ENCODE results near the gene OGFOD3. TPM values are rescaled to one million over a fixed set of nuclear protein-coding genes. Genes with fewer than 3 reads are reported as not detected.

Gene OGFOD3
- total RNA-seq, 1 experiment from 2014 or later = 53.6 TPM

- TF ChIP-seq RAD21 (IDR thresholded peaks at IDR 0.05; ENCODE audit: low read depth) (peak; percentile 59), EZH2phosphoT487 (IDR thresholded peaks at IDR 0.05; ENCODE audit: borderline replicate concordance) (no peak), POLR2AphosphoS5 (IDR thresholded peaks at IDR 0.05; ENCODE audit: low read depth, low read length) (0 out of 2 replicates have a peak, but pooled peaks have one; percentile 21), CEBPB (IDR thresholded peaks at IDR 0.05; ENCODE audit: low read depth) (no peak), ZNF274 (IDR thresholded peaks at IDR 0.05; ENCODE audit: low read depth, low read length) (no peak), EGR1 (IDR thresholded peaks at IDR 0.05; ENCODE audit: low read depth) (no peak), FOSL1 (IDR thresholded peaks at IDR 0.05; ENCODE audit: low read depth) (no peak), CBX3 (IDR thresholded peaks at IDR 0.05; ENCODE audit: low read depth) (no peak), ELF1 (IDR thresholded peaks at IDR 0.05; ENCODE audit: borderline replicate concordance, low read depth) (no peak), MAX (IDR thresholded peaks at IDR 0.05) (0 out of 2 replicates have a peak, but pooled peaks have one; percentile 47), REST (IDR thresholded peaks at IDR 0.05; ENCODE audit: low read depth) (no peak), JUND (IDR thresholded peaks at IDR 0.05) (no peak), POLR2A (IDR thresholded peaks at IDR 0.05; ENCODE audit: borderline replicate concordance, extremely low read depth, insufficient read depth, insufficient read length) (no peak)
Observed at GRCh38 chr17:82384730-82385481, 33.5 kb downstream of the OGFOD3 start (continued).

Data from HCT116 (cell line).